Aortic smooth muscle cell (primary cell): ENCODE measurements around the gene INTS14. TPM values are rescaled to one million over a fixed set of nuclear protein-coding genes. Genes with fewer than 3 reads are reported as not detected.

ENCODE experiments used
- total RNA-seq: library from RNA; depleted of rRNA; stranded (reverse); fragments of >200 nt; gene quantifications from 2 replicates; pipeline ENCODE4 v1.2.3, GENCODE V29; 2014

INTS14 gene
- total RNA-seq: 22.7 and 25.7 TPM in 2 replicates

DNA sequence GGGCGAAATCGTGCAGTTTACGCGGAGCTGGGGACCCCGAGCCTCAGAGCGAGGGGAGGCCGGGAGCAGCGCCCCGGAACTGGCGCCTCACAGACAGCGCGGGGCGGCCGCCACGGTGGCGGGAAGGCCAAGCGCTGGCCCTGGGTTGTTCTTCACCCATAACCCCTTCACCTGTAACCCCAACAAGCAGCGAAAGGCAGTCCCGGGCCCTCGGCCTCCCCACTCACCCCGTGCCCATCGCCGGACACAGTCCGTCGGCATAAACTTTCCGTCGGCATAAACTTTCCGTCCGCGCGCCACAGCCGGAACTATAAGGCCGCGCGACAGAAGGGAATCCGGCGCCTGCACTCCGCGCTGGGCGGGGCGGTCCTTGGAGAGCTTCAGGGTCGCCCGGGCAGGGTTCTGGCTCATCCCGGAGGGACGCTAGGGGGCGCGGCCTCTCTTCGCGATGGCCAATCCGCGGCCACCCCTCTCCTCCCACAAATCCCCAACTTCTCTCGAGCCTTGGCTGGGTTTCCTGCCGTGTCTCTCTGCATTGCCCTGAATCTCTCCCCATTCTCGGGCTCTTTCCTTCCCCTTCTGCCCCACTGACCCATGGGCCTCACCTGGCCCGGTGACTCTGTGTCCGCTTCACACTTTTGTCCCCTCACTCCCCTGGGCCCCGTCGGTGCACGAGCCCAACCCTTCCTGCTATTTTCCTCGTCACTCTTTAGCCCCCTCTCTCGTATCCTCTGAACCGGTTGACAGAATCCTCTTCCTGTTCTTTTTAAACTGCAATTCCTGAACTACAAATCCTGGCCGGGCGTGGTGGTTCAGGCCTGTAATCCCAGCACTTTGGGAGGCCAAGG is at the start of gene INTS14:
INTS14 (minus strand) TSS at position 261 of the 848 bp plus-strand sequence. CDS start 3,751 bp downstream, outside the sequence.

GRCh38 chr15:65621638-65622037 is 10.7 kb upstream of the INTS14 start, which contains the start of gene SLC24A1:
Gene SLC24A1, plus strand, starts transcription at chr15:65621938. Its CDS starts 2,143 bp downstream, at chr15:65624081.

GRCh38 chr15:65530318-65531111 is 80.4 kb downstream of the INTS14 start, which contains the start of gene HACD3:
Gene HACD3, plus strand, starts transcription at chr15:65530463. Its CDS starts 169 bp downstream, at chr15:65530632.

Other genes starting within 250 kb of the INTS14 start
- not detected in 2 replicates for gene IGDCC3, start 233.1 kb downstream of the INTS14 start, total RNA-seq
- gene IGDCC4, start 188.2 kb downstream of the INTS14 start, total RNA-seq: 0.06 and 0.13 TPM in 2 replicates
- 46.3 and 54.7 TPM in 2 replicates for gene DPP8, start 93.4 kb downstream of the INTS14 start, total RNA-seq
- gene HACD3, start 80.7 kb downstream of the INTS14 start, total RNA-seq: 71.7 and 91.0 TPM in 2 replicates
- 4.4 and 4.6 TPM in 2 replicates for gene SLC24A1, start 10.8 kb upstream of the INTS14 start, total RNA-seq
- 24.7 and 26.7 TPM in 2 replicates for gene DENND4A, start 181.2 kb upstream of the INTS14 start, total RNA-seq